ENCODE results near the gene PRKG2.

PRKG2 gene

DNA sequence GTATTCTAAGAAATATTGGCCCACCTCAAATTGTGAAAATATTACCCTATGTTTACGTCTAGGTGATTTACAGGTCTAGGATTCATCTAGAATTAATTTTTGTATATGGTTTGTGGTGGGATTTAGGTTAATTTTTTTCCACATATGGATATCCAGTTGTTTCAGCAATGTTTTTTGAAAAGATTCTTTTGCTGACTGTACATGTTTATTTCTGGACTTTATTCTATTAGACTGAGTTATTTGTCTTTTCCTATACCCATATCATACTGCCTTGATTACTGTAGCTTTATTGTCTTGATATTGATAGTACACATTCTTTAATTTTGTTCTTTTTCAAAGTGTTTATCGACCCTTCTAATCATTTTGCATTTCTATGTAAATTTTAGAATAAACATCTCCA lies 83.5 kb downstream of the PRKG2 start:
- TF ChIP-seq, protein P1, sequence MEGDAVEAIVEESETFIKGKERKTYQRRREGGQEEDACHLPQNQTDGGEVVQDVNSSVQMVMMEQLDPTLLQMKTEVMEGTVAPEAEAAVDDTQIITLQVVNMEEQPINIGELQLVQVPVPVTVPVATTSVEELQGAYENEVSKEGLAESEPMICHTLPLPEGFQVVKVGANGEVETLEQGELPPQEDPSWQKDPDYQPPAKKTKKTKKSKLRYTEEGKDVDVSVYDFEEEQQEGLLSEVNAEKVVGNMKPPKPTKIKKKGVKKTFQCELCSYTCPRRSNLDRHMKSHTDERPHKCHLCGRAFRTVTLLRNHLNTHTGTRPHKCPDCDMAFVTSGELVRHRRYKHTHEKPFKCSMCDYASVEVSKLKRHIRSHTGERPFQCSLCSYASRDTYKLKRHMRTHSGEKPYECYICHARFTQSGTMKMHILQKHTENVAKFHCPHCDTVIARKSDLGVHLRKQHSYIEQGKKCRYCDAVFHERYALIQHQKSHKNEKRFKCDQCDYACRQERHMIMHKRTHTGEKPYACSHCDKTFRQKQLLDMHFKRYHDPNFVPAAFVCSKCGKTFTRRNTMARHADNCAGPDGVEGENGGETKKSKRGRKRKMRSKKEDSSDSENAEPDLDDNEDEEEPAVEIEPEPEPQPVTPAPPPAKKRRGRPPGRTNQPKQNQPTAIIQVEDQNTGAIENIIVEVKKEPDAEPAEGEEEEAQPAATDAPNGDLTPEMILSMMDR (IDR thresholded peaks at IDR 0.05), result no peak
- Histone ChIP-seq H3K27me3 (no peaks in the 10 kb centered on the region), H3K9me3 (no peaks in the 10 kb centered on the region), H3K4me3 (ENCODE audit: low read depth in 1 of 2, low read length in 1 of 2) (no peak overlapping the region), H3K4me1 (ENCODE audit: control insufficient read depth in 1 of 2, insufficient read depth in 1 of 2, low read depth in 1 of 2, low read length in 1 of 2) (no peaks in the 10 kb centered on the region), H3K36me3 (no peaks in the 10 kb centered on the region), H3K27ac (no peak overlapping the region)

DNA sequence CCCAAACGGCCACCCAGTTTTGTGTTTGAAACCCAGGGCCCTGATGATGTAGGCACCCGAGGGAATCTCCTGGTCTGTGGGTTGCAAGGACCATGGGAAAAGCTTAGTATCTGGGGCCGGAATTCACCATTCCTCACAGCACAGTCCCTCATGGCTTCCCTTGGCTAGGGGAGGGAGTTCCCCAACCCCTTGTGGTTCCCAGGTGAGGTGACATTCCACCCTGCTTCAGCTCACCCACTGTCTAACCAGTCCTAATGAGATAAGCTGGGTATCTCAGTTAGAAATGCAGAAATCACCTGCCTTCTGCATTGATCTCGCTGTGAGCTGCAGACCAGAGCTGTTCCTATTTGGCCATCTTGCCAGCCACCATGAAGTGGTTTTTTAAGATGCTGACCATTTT lies 84.0 kb downstream of the PRKG2 start:
- H3K4me1 ChIP-seq (ENCODE audit: control insufficient read depth in 1 of 2, insufficient read depth in 1 of 2, low read depth in 1 of 2, low read length in 1 of 2), result no peaks in the 10 kb centered on the region
- no peaks in the 10 kb centered on the region for H3K27me3 ChIP-seq
- no peak overlapping the region for H3K4me3 ChIP-seq (ENCODE audit: low read depth in 1 of 2, low read length in 1 of 2)
- TF ChIP-seq, protein P1 (IDR thresholded peaks at IDR 0.05), result no peak
- no peaks in the 10 kb centered on the region for H3K36me3 ChIP-seq
- no peaks in the 10 kb centered on the region for H3K9me3 ChIP-seq
- no peak overlapping the region for H3K27ac ChIP-seq

DNA sequence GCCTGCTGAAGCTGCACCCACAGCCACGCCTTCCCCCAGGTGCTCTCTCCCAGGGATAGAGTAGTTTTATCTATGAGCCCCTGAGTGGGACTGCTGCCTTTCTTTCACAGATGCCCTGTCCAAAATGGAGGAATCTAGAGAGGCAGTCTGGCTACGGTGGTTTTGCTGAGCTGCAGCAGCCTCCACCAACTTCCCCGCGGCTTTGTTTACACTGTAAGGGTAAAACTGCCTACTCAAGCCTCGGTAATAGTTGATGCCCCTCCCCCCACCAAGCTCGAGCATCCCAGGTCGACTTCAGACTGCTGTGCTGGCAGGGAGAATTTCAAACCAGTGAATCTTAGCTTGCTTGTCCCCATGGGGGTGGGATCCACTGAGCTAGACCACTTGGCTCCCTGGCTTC lies 84.5 kb downstream of the PRKG2 start:
- Histone ChIP-seq H3K9me3 (no peaks in the 10 kb centered on the region), H3K36me3 (no peaks in the 10 kb centered on the region), H3K27ac (no peak overlapping the region), H3K4me1 (ENCODE audit: control insufficient read depth in 1 of 2, insufficient read depth in 1 of 2, low read depth in 1 of 2, low read length in 1 of 2) (no peaks in the 10 kb centered on the region), H3K4me3 (ENCODE audit: low read depth in 1 of 2, low read length in 1 of 2) (no peak overlapping the region), H3K27me3 (no peaks in the 10 kb centered on the region)
- TF ChIP-seq, protein P1 (IDR thresholded peaks at IDR 0.05), result no peak

DNA sequence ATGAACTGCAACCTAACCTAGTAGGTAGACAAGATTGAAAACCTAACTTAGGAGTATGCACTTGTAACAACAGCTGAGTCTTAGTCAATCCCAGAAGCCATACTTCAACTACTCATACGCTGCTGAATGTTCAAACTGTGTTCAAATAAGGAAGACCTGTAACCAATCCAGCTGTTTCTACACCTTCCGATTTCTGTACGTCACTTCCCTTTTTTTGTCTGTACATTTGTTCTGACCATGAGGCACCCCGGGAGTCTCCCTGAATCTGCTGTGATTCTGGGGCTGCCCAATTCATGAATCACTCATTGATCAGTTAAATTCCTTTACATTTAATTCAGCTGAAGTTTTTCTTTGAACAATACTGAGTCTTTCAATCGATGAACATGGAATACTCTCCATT lies 95.0 kb downstream of the PRKG2 start:
- TF ChIP-seq, protein P1 (IDR thresholded peaks at IDR 0.05), result no peak

DNA sequence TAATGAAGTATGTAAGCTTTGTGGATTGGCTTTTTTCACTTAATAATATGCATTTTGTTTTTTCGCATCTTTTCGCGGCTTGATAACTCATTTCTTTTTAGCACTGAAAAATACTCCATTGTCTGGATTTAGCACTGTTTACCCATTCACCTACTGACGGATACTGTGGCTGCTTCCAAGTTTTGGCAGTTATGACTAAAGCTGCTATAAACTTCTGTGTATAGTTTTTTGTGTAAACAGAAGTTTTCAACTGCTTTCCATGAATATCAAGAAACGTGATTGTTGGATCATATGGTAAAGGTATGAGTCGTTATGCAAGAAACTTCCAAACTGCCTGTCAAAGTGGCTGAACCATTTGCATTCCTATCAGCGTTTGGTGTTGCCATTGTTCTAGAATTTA lies 96.9 kb downstream of the PRKG2 start:
- Histone ChIP-seq H3K4me1 (ENCODE audit: control insufficient read depth in 1 of 2, insufficient read depth in 1 of 2, low read depth in 1 of 2, low read length in 1 of 2) (no peaks in the 10 kb centered on the region), H3K4me3 (ENCODE audit: low read depth in 1 of 2, low read length in 1 of 2) (no peak overlapping the region), H3K36me3 (no peaks in the 10 kb centered on the region), H3K27ac (no peak overlapping the region), H3K27me3 (no peaks in the 10 kb centered on the region), H3K9me3 (no peaks in the 10 kb centered on the region)
- TF ChIP-seq, protein P1 (IDR thresholded peaks at IDR 0.05), result no peak

More for the DNA sequence above, 95.0 kb downstream of the PRKG2 start:
- H3K27me3 ChIP-seq, result no peaks in the 10 kb centered on the region
- H3K36me3 ChIP-seq, result no peaks in the 10 kb centered on the region
- no peaks in the 10 kb centered on the region for H3K4me1 ChIP-seq (ENCODE audit: control insufficient read depth in 1 of 2, insufficient read depth in 1 of 2, low read depth in 1 of 2, low read length in 1 of 2)
- no peaks in the 10 kb centered on the region for H3K9me3 ChIP-seq
- no peak overlapping the region for H3K27ac ChIP-seq
- H3K4me3 ChIP-seq (ENCODE audit: low read depth in 1 of 2, low read length in 1 of 2), result no peak overlapping the region

DNA sequence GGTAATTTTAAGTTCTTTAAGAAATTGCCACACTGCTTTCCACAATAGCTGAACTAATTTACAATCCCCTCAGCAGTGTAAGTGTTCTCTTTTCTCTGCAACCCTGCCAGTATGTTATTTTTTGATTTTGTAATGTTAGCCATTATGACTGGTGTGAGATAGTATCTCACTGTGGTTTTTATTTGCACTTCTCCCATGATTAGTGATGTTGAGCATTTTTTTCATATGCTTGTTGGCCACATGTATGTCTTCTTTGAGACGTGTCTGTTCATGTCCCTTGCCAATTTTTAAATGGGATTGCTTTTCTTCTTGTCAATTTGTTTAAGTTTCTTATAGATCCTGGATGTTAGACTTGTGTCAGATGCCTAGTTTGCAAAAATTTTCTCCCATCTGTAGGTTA lies 98.5 kb downstream of the PRKG2 start:
- Histone ChIP-seq H3K27me3 (no peaks in the 10 kb centered on the region), H3K4me3 (ENCODE audit: low read depth in 1 of 2, low read length in 1 of 2) (no peak overlapping the region), H3K36me3 (no peaks in the 10 kb centered on the region), H3K4me1 (ENCODE audit: control insufficient read depth in 1 of 2, insufficient read depth in 1 of 2, low read depth in 1 of 2, low read length in 1 of 2) (no peaks in the 10 kb centered on the region), H3K9me3 (no peaks in the 10 kb centered on the region), H3K27ac (no peak overlapping the region)
- TF ChIP-seq, protein P1 (IDR thresholded peaks at IDR 0.05), result no peak

All from neutrophil (primary cell).